SJCRH30 (cell line): Measurements from ENCODE around the gene BHLHE40. TPM values are rescaled to one million over a fixed set of nuclear protein-coding genes. Genes with fewer than 3 reads are reported as not detected.

Experiments
- DNase-seq, 2 experiments: peaks; one replicate each; pipeline ENCODE4 v3.0.0-alpha.2; 2015 to 2020
- H3K27ac ChIP-seq: fragments of 250-450 bp; sonication (Bioruptor Pico); 2 replicates; pipeline ENCODE4 v1.5.1; 2020; ENCODE audit warnings: mild to moderate bottlenecking, moderate library complexity
- H3K27me3 ChIP-seq: fragments of 250-450 bp; sonication (Bioruptor Pico); 2 replicates; pipeline ENCODE4 v1.5.1; 2020; ENCODE audit warnings: mild to moderate bottlenecking, moderate library complexity
- H3K36me3 ChIP-seq: fragments of 250-450 bp; sonication (Bioruptor Pico); 2 replicates; pipeline ENCODE4 v1.5.1; 2020; ENCODE audit warnings: mild to moderate bottlenecking, moderate library complexity
- H3K4me1 ChIP-seq: fragments of 250-450 bp; sonication (Bioruptor Pico); 2 replicates; pipeline ENCODE4 v1.5.1; 2020; ENCODE audit warnings: mild to moderate bottlenecking, moderate library complexity
- H3K4me3 ChIP-seq: fragments of 250-450 bp; sonication (Bioruptor Pico); 2 replicates; pipeline ENCODE4 v1.5.1; 2020; ENCODE audit warnings: mild to moderate bottlenecking, moderate library complexity
- H3K9me3 ChIP-seq: fragments of 250-450 bp; sonication (Bioruptor Pico); replicated peaks from 2 replicates; pipeline ENCODE4 v1.5.1; 2020; ENCODE audit warnings: mild to moderate bottlenecking, moderate library complexity
- total RNA-seq: library from RNA; depleted of rRNA; stranded (reverse); fragments of >200 nt; shearing (Covaris generic); gene quantifications from 2 replicates; pipeline ENCODE4 v1.2.3, GENCODE V29; 2014

The BHLHE40 gene
- total RNA-seq, 1 experiment from 2014 or later = 6.3 TPM

DNA sequence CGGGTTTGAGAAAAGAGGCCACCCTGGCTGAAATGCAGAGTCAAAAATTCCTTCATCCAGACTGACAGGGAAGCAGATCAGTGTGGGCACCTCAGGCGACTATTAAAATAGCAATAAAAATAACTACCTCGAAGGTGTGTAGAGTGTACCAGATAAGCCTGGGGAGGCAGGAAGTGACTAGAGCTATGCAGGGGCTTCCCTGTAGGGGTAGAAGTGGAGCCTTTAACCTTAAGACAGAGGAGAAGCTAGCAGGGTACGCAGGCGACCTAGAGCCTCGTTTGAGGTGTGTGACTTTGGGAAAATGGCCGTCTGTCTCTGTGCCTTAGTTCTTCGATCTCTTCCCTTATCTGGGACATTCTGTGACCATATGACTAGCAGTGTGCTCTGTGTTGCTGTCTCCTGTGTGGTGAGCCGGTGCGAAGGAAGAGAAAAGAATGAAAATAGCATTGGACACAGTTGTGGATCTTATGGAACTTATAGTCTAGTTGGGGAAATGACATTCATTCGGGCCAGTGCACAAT, 17.6 kb downstream of the BHLHE40 start:
- Histone ChIP-seq H3K27me3 (no peaks in the 10 kb centered on the region), H3K9me3 (no peaks in the 10 kb centered on the region)

GRCh38 chr3:4997946-4998345, 18.7 kb downstream of the BHLHE40 start:
- peaks cover 20% of the 10 kb centered on the region for H3K4me1 ChIP-seq
- no peaks in the 10 kb centered on the region for H3K9me3 ChIP-seq
- H3K27ac ChIP-seq = no peak overlapping the region
- no peak overlapping the region for H3K4me3 ChIP-seq
- no peaks in the 10 kb centered on the region for H3K36me3 ChIP-seq
- DNase-seq = no peak
- no peaks in the 10 kb centered on the region for H3K27me3 ChIP-seq

More for the DNA sequence above, 17.6 kb downstream of the BHLHE40 start:
- Histone ChIP-seq H3K4me1 (peaks cover 18% of the 10 kb centered on the region), H3K4me3 (no peak overlapping the region), H3K36me3 (no peaks in the 10 kb centered on the region), H3K27ac (no peak overlapping the region)
- no peak for DNase-seq

- Histone ChIP-seq H3K27ac (no peak overlapping the region), H3K9me3 (no peaks in the 10 kb centered on the region), H3K4me1 (peaks cover 16% of the 10 kb centered on the region), H3K4me3 (no peak overlapping the region), H3K36me3 (no peaks in the 10 kb centered on the region), H3K27me3 (no peaks in the 10 kb centered on the region)
- peak in 1 of 2 experiments; percentile 49 for DNase-seq
These were observed 20.4 kb downstream of the BHLHE40 start for GRCh38 chr3:4999531-5000184.

GRCh38 chr3:5001135-5001534, 21.9 kb downstream of the BHLHE40 start:
- no peaks in the 10 kb centered on the region for H3K9me3 ChIP-seq
- H3K27me3 ChIP-seq = no peaks in the 10 kb centered on the region
- peaks cover 7% of the 10 kb centered on the region; the same call in 1 of the 2 replicates for H3K4me1 ChIP-seq
- DNase-seq = no peak
- H3K27ac ChIP-seq = no peak overlapping the region
- H3K36me3 ChIP-seq = no peaks in the 10 kb centered on the region
- H3K4me3 ChIP-seq = no peak overlapping the region

DNA sequence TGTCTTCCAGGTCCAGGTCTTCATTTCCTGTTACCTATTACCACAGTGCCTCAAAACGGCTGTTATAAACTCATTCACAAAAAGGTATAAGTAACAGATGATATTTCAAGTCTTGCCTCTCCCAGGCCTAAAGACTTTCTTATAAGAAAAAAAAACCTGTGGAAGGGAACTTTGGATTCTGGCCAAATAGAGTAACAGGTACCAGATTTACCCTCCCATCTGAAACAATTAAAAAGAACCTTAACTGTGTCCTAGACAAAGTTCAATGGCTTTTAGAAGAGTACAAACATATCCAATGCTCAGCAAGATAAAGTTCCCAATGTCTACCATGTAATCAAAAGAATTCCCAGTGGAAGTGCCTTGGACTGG, 22.6 kb downstream of the BHLHE40 start:
- Histone ChIP-seq H3K4me3 (no peak overlapping the region), H3K27me3 (no peaks in the 10 kb centered on the region), H3K4me1 (peaks cover 7% of the 10 kb centered on the region; the same call in 1 of the 2 replicates), H3K27ac (no peak overlapping the region), H3K9me3 (no peaks in the 10 kb centered on the region), H3K36me3 (no peaks in the 10 kb centered on the region)
- DNase-seq = no peak

DNA sequence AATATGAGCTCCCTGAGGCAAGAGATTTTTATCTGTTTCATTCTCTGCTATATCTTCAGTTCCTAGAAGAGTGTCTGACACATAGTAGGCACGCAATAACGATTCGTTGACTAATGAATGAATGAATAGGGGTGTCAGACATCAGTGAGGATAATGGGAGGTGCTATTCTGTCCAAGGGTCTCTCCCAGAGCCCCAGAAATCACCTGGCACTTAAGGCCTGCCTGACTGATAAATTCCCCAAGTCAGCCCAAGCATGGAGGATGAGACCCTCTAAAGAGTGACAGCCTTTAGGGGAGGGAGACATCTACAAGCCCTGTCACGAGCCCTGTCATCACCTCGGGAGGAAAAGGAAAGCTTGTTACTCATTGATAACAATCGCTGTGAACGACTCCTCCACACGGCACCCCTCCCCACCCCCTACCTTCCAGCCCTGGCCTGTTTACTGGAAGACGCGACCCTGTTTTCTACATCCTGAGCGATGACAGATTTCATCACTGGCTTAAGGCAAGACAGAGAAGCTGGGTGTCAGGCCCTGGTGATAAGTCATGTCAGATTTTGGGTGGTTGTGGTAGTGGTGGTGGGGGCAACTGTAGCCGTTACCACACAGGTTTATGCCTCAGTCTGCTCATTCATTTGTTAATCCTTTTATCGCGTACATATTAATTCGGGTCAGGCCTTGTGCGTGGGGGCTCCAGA, 23.1 kb downstream of the BHLHE40 start:
- Histone ChIP-seq H3K4me1 (peaks cover 7% of the 10 kb centered on the region; the same call in 1 of the 2 replicates), H3K27ac (no peak overlapping the region), H3K36me3 (no peaks in the 10 kb centered on the region), H3K27me3 (no peaks in the 10 kb centered on the region), H3K4me3 (no peak overlapping the region), H3K9me3 (no peaks in the 10 kb centered on the region)
- DNase-seq = no peak

DNA sequence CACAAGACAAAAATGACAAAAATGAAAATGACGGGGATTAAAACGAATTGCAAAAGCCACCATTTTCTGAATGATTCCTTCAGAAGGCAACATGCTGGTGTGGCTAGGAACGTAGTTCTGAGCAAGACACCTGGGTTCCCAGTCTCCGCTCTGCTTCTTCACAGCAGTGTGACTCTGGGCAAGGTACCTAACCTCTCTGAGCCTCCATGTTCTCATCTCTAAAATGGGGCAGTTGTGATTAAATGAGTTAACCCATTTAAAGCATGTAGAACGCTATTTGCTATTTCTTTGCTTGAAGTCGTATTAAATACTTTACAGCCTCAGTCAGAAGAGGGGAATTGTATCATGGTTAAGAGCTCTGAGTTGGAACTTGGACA, 23.6 kb downstream of the BHLHE40 start:
- peaks cover 7% of the 10 kb centered on the region; the same call in 1 of the 2 replicates for H3K4me1 ChIP-seq
- H3K27me3 ChIP-seq = no peaks in the 10 kb centered on the region
- H3K4me3 ChIP-seq = no peak overlapping the region
- no peaks in the 10 kb centered on the region for H3K9me3 ChIP-seq
- H3K27ac ChIP-seq = no peak overlapping the region
- DNase-seq = no peak
- no peaks in the 10 kb centered on the region for H3K36me3 ChIP-seq

- no peak overlapping the region for H3K4me3 ChIP-seq
- DNase-seq = no peak
- H3K4me1 ChIP-seq = peaks cover 7% of the 10 kb centered on the region; the same call in 1 of the 2 replicates
- H3K27ac ChIP-seq = no peak overlapping the region
- H3K27me3 ChIP-seq = no peaks in the 10 kb centered on the region
- H3K9me3 ChIP-seq = no peaks in the 10 kb centered on the region
- no peaks in the 10 kb centered on the region for H3K36me3 ChIP-seq
These were observed 25.3 kb downstream of the BHLHE40 start for GRCh38 chr3:5004319-5005152.

GRCh38 chr3:5005367-5005766, 26.1 kb downstream of the BHLHE40 start:
- H3K9me3 ChIP-seq = no peaks in the 10 kb centered on the region
- no peaks in the 10 kb centered on the region for H3K36me3 ChIP-seq
- H3K27me3 ChIP-seq = no peaks in the 10 kb centered on the region
- H3K4me3 ChIP-seq = no peak overlapping the region
- H3K4me1 ChIP-seq = peaks cover 2% of the 10 kb centered on the region; the same call in 1 of the 2 replicates
- no peak overlapping the region for H3K27ac ChIP-seq
- no peak for DNase-seq

DNA sequence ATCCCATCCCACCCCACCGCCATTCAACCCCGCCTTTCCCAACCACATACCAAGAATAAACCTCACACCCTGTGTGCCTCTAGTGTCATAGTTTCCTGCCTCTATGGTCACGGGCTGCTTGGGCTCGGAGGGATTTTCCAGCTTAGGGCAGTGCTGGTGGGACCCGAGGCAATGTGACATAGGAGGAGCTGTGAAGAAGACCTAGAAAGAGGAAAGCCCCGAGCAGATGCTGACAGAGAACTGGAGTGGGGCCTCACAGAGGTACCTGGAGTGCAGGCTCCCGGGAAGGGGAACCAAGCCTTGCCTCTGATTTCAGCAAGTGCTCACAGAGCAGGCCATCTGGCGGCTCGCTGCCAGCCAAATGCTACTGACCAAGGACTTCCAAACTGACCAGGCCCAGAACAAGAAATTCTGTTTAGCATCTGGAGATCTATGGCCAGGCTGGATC, 27.5 kb downstream of the BHLHE40 start:
- no peaks in the 10 kb centered on the region for H3K27me3 ChIP-seq
- DNase-seq = no peak
- H3K36me3 ChIP-seq = no peaks in the 10 kb centered on the region
- H3K27ac ChIP-seq = no peak overlapping the region
- no peaks in the 10 kb centered on the region for H3K9me3 ChIP-seq
- peaks cover 5% of the 10 kb centered on the region; the same call in 1 of the 2 replicates for H3K4me1 ChIP-seq
- no peak overlapping the region for H3K4me3 ChIP-seq

DNA sequence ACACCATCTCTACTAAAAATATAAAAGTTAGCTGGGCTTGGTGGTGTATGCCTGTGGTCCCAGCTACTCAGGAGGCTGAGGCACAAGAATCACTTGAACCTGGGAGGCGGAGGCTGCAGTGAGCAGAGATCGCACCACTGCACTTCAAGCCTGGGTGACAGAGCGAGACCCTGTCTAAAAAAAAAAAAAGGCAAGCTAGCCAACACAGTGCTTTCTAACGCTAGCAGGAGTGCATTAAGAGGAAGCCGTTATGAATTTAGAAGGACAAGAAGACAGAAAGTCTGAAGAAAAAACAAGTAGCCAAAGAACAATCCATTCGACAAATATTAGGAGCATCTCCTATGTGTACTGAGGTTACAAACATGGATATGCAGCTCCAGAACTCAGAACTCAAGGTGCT, 28.6 kb downstream of the BHLHE40 start:
- H3K27ac ChIP-seq = no peak overlapping the region
- DNase-seq = no peak
- H3K9me3 ChIP-seq = no peaks in the 10 kb centered on the region
- no peak overlapping the region for H3K4me3 ChIP-seq
- H3K36me3 ChIP-seq = no peaks in the 10 kb centered on the region
- peaks cover 3% of the 10 kb centered on the region; the same call in 1 of the 2 replicates for H3K4me1 ChIP-seq
- H3K27me3 ChIP-seq = no peaks in the 10 kb centered on the region

GRCh38 chr3:5009506-5010109, 30.4 kb downstream of the BHLHE40 start:
- Histone ChIP-seq H3K27ac (no peak overlapping the region), H3K9me3 (no peaks in the 10 kb centered on the region), H3K4me3 (no peak overlapping the region), H3K4me1 (peaks cover 11% of the 10 kb centered on the region), H3K36me3 (no peaks in the 10 kb centered on the region), H3K27me3 (no peaks in the 10 kb centered on the region)
- DNase-seq = no peak

GRCh38 chr3:5010140-5010539, 30.9 kb downstream of the BHLHE40 start:
- no peak for DNase-seq
- Histone ChIP-seq H3K27me3 (no peaks in the 10 kb centered on the region), H3K36me3 (no peaks in the 10 kb centered on the region), H3K4me3 (no peak overlapping the region), H3K4me1 (peaks cover 11% of the 10 kb centered on the region), H3K9me3 (no peaks in the 10 kb centered on the region), H3K27ac (no peak overlapping the region)

- peaks cover 11% of the 10 kb centered on the region for H3K4me1 ChIP-seq
- no peaks in the 10 kb centered on the region for H3K36me3 ChIP-seq
- no peak overlapping the region for H3K27ac ChIP-seq
- H3K27me3 ChIP-seq = no peaks in the 10 kb centered on the region
- H3K9me3 ChIP-seq = no peaks in the 10 kb centered on the region
- DNase-seq = peak in 1 of 2 experiments; percentile 27
- H3K4me3 ChIP-seq = no peak overlapping the region
These were observed 31.7 kb downstream of the BHLHE40 start for GRCh38 chr3:5010706-5011554.
